MM.1S (cell line): ENCODE measurements around the gene CPXM2.

Source experiments
- DNase-seq: peaks from one replicate; pipeline ENCODE4 v3.0.0-alpha.2; 2015
- H2AFZ ChIP-seq: fragments of 300-600 bp; sonication (generic); 2 replicates; pipeline ENCODE4 v1.6.0; 2016; ENCODE audit warnings: antibody characterized with exemption, low read length
- H3F3A ChIP-seq: fragments of 300-600 bp; sonication (generic); 2 replicates; pipeline ENCODE4 v1.6.1; 2016; ENCODE audit warnings: mild to moderate bottlenecking, antibody characterized with exemption, low read length, moderate library complexity, mixed read lengths; ENCODE audit not compliant: insufficient read depth
- H3K27ac ChIP-seq: fragments of 300-600 bp; sonication (generic); 2 replicates; pipeline ENCODE4 v1.5.1; 2016; ENCODE audit warnings: mild to moderate bottlenecking, low read length
- H3K27me3 ChIP-seq: fragments of 300-600 bp; sonication (generic); replicated peaks from 2 replicates; pipeline ENCODE4 v1.6.0; 2016; ENCODE audit warnings: low read length; ENCODE audit not compliant: insufficient read depth
- H3K36me3 ChIP-seq: fragments of 300-600 bp; sonication (generic); replicated peaks from 2 replicates; pipeline ENCODE4 v1.6.1; 2016; ENCODE audit warnings: mild to moderate bottlenecking, low read length, mixed read lengths; ENCODE audit not compliant: insufficient read depth
- H3K4me1 ChIP-seq: fragments of 300-600 bp; sonication (generic); 2 replicates; pipeline ENCODE4 v1.6.1; 2016; ENCODE audit warnings: low read length, mixed read lengths
- H3K4me2 ChIP-seq: fragments of 300-600 bp; sonication (generic); 2 replicates; pipeline ENCODE4 v1.6.0; 2016; ENCODE audit warnings: low read depth, low read length
- H3K4me3 ChIP-seq: fragments of 300-600 bp; sonication (generic); 2 replicates; pipeline ENCODE4 v1.5.1; 2016; ENCODE audit warnings: low read length, mixed read lengths
- H3K79me2 ChIP-seq: fragments of 300-600 bp; sonication (generic); 2 replicates; pipeline ENCODE4 v1.6.1; 2016; ENCODE audit warnings: mixed run types, low read length, mixed read lengths
- H3K9ac ChIP-seq: fragments of 300-600 bp; sonication (generic); 2 replicates; pipeline ENCODE4 v1.6.1; 2016; ENCODE audit warnings: low read length, mixed read lengths
- H3K9me2 ChIP-seq: fragments of 300-600 bp; sonication (generic); replicated peaks from 2 replicates; pipeline ENCODE4 v1.6.1; 2016; ENCODE audit warnings: mild to moderate bottlenecking, low read length, mixed read lengths; ENCODE audit not compliant: insufficient read depth
- H3K9me3 ChIP-seq: fragments of 300-600 bp; sonication (generic); replicated peaks from 2 replicates; pipeline ENCODE4 v1.6.1; 2016; ENCODE audit warnings: mild to moderate bottlenecking, low read length, mixed read lengths; ENCODE audit not compliant: insufficient read depth
- H4K20me1 ChIP-seq: fragments of 300-600 bp; sonication (generic); 2 replicates; pipeline ENCODE4 v1.6.1; 2016; ENCODE audit warnings: mild to moderate bottlenecking, low read length, moderate library complexity, mixed read lengths; ENCODE audit not compliant: insufficient read depth
- CTCF ChIP-seq: fragments of 300-600 bp; sonication (generic); IDR thresholded peaks from 2 replicates; pipeline ENCODE4 v1.5.1; 2016; ENCODE audit warnings: antibody characterized with exemption, low read length, mixed read lengths
- EZH2 ChIP-seq: fragments of 300-600 bp; sonication (generic); optimal IDR thresholded peaks from 2 replicates; pipeline ENCODE3; 2017; ENCODE audit warnings: low read depth, mild to moderate bottlenecking, antibody characterized with exemption, low read length, mixed read lengths
- EZH2phosphoT487 ChIP-seq: fragments of 300-600 bp; sonication (generic); IDR thresholded peaks from 2 replicates; pipeline ENCODE4 v1.6.1; 2018; ENCODE audit warnings: antibody characterized with exemption, low read length

The CPXM2 gene

GRCh38 chr10:123744224-123744536, 147.4 kb downstream of the CPXM2 start:
- H3K4me2 ChIP-seq: no peak overlapping the region
- no peaks in the 10 kb centered on the region for H3K36me3 ChIP-seq
- no peaks in the 10 kb centered on the region for H4K20me1 ChIP-seq
- H3K9ac ChIP-seq: no peak overlapping the region
- no peak for TF ChIP-seq CTCF
- no peak for TF ChIP-seq EZH2
- no peak for TF ChIP-seq EZH2phosphoT487
- H3K79me2 ChIP-seq: no peaks in the 10 kb centered on the region
- H3K9me2 ChIP-seq: no peaks in the 10 kb centered on the region
- no peak overlapping the region for H3K4me3 ChIP-seq
- no peak overlapping the region for H3K27ac ChIP-seq
- H3F3A ChIP-seq: no peaks in the 10 kb centered on the region
- H3K9me3 ChIP-seq: no peaks in the 10 kb centered on the region
- H2AFZ ChIP-seq: no peak overlapping the region
- DNase-seq: no peak
- H3K4me1 ChIP-seq: no peaks in the 10 kb centered on the region
- H3K27me3 ChIP-seq: no peaks in the 10 kb centered on the region

GRCh38 chr10:123743441-123744223, 148.0 kb downstream of the CPXM2 start:
- H3K4me3 ChIP-seq: no peak overlapping the region
- H3K4me1 ChIP-seq: no peaks in the 10 kb centered on the region
- H4K20me1 ChIP-seq: no peaks in the 10 kb centered on the region
- H3K27me3 ChIP-seq: no peaks in the 10 kb centered on the region
- no peaks in the 10 kb centered on the region for H3K9me2 ChIP-seq
- H3K9me3 ChIP-seq: no peaks in the 10 kb centered on the region
- TF ChIP-seq CTCF (no peak), EZH2phosphoT487 (no peak), EZH2 (no peak)
- H3K27ac ChIP-seq: no peak overlapping the region
- no peaks in the 10 kb centered on the region for H3K79me2 ChIP-seq
- H2AFZ ChIP-seq: no peak overlapping the region
- H3F3A ChIP-seq: no peaks in the 10 kb centered on the region
- DNase-seq: no peak
- no peak overlapping the region for H3K9ac ChIP-seq
- H3K4me2 ChIP-seq: no peak overlapping the region
- no peaks in the 10 kb centered on the region for H3K36me3 ChIP-seq

GRCh38 chr10:123742751-123743440, 148.7 kb downstream of the CPXM2 start:
- Histone ChIP-seq H3K36me3 (no peaks in the 10 kb centered on the region), H3K79me2 (no peaks in the 10 kb centered on the region), H2AFZ (no peak overlapping the region), H3K4me1 (no peaks in the 10 kb centered on the region), H4K20me1 (no peaks in the 10 kb centered on the region), H3K4me2 (no peak overlapping the region), H3K27ac (no peak overlapping the region), H3F3A (no peaks in the 10 kb centered on the region), H3K9me3 (no peaks in the 10 kb centered on the region), H3K27me3 (no peaks in the 10 kb centered on the region), H3K9me2 (no peaks in the 10 kb centered on the region), H3K4me3 (no peak overlapping the region), H3K9ac (no peak overlapping the region)
- TF ChIP-seq EZH2 (no peak), CTCF (no peak), EZH2phosphoT487 (no peak)
- DNase-seq: no peak
